ENCODE measurements around the gene SUGT1. TPM values are rescaled to one million over a fixed set of nuclear protein-coding genes. Genes with fewer than 3 reads are reported as not detected.

The SUGT1 gene
- total and polyA plus RNA-seq, 2 experiments from 2014 or later: 61.3 to 172 TPM

DNA sequence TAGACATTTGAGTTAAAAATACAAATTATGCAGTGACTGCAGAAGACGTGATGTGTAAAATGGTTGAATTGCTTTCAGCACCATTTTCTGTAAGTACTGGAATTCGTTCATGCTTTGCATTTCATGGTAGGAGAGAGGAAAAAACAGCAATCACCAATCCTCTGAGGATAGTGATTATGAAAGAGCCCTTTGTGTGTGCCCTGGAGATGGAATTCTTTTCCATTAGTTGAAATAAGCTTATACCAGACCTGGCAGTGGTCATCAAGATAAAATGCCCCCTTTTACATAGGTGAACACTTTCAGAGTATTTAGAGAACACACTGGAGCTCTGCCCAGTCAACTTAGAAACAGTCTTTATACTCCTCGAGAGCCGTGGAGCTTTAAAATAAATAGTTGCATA lies 85.3 kb downstream of the SUGT1 start (continued):
- TF ChIP-seq, protein P1, sequence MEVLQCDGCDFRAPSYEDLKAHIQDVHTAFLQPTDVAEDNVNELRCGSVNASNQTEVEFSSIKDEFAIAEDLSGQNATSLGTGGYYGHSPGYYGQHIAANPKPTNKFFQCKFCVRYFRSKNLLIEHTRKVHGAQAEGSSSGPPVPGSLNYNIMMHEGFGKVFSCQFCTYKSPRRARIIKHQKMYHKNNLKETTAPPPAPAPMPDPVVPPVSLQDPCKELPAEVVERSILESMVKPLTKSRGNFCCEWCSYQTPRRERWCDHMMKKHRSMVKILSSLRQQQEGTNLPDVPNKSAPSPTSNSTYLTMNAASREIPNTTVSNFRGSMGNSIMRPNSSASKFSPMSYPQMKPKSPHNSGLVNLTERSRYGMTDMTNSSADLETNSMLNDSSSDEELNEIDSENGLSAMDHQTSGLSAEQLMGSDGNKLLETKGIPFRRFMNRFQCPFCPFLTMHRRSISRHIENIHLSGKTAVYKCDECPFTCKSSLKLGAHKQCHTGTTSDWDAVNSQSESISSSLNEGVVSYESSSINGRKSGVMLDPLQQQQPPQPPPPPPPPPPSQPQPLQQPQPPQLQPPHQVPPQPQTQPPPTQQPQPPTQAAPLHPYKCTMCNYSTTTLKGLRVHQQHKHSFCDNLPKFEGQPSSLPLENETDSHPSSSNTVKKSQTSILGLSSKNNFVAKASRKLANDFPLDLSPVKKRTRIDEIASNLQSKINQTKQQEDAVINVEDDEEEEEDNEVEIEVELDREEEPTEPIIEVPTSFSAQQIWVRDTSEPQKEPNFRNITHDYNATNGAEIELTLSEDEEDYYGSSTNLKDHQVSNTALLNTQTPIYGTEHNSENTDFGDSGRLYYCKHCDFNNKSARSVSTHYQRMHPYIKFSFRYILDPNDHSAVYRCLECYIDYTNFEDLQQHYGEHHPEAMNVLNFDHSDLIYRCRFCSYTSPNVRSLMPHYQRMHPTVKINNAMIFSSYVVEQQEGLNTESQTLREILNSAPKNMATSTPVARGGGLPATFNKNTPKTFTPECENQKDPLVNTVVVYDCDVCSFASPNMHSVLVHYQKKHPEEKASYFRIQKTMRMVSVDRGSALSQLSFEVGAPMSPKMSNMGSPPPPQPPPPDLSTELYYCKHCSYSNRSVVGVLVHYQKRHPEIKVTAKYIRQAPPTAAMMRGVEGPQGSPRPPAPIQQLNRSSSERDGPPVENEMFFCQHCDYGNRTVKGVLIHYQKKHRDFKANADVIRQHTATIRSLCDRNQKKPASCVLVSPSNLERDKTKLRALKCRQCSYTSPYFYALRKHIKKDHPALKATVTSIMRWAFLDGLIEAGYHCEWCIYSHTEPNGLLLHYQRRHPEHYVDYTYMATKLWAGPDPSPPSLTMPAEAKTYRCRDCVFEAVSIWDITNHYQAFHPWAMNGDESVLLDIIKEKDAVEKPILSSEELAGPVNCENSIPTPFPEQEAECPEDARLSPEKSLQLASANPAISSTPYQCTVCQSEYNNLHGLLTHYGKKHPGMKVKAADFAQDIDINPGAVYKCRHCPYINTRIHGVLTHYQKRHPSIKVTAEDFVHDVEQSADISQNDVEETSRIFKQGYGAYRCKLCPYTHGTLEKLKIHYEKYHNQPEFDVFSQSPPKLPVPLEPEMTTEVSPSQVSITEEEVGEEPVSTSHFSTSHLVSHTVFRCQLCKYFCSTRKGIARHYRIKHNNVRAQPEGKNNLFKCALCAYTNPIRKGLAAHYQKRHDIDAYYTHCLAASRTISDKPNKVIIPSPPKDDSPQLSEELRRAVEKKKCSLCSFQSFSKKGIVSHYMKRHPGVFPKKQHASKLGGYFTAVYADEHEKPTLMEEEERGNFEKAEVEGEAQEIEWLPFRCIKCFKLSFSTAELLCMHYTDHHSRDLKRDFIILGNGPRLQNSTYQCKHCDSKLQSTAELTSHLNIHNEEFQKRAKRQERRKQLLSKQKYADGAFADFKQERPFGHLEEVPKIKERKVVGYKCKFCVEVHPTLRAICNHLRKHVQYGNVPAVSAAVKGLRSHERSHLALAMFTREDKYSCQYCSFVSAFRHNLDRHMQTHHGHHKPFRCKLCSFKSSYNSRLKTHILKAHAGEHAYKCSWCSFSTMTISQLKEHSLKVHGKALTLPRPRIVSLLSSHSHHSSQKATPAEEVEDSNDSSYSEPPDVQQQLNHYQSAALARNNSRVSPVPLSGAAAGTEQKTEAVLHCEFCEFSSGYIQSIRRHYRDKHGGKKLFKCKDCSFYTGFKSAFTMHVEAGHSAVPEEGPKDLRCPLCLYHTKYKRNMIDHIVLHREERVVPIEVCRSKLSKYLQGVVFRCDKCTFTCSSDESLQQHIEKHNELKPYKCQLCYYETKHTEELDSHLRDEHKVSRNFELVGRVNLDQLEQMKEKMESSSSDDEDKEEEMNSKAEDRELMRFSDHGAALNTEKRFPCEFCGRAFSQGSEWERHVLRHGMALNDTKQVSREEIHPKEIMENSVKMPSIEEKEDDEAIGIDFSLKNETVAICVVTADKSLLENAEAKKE (CRISPR knock-in tag; IDR thresholded peaks at IDR 0.05): no peak
- TF ChIP-seq NANOG (IDR thresholded peaks at IDR 0.05; ENCODE audit: borderline replicate concordance) (no peak), JUNB (IDR thresholded peaks at IDR 0.05; ENCODE audit: unreplicated experiment) (no peak), ZNF114 (CRISPR knock-in tag; IDR thresholded peaks at IDR 0.05) (no peak), ZNF331 (CRISPR knock-in tag; IDR thresholded peaks at IDR 0.05; ENCODE audit: low read depth) (no peak), EZH2phosphoT487 (IDR thresholded peaks at IDR 0.05; ENCODE audit: unreplicated experiment) (no peak), POLR2AphosphoS5 (IDR thresholded peaks at IDR 0.05; ENCODE audit: low read depth) (no peak), EZH2 (IDR thresholded peaks at IDR 0.05; ENCODE audit: low read depth, unreplicated experiment) (no peak), STAT1 (IDR thresholded peaks at IDR 0.05; ENCODE audit: unreplicated experiment) (no peak)
- TF ChIP-seq, protein P2, sequence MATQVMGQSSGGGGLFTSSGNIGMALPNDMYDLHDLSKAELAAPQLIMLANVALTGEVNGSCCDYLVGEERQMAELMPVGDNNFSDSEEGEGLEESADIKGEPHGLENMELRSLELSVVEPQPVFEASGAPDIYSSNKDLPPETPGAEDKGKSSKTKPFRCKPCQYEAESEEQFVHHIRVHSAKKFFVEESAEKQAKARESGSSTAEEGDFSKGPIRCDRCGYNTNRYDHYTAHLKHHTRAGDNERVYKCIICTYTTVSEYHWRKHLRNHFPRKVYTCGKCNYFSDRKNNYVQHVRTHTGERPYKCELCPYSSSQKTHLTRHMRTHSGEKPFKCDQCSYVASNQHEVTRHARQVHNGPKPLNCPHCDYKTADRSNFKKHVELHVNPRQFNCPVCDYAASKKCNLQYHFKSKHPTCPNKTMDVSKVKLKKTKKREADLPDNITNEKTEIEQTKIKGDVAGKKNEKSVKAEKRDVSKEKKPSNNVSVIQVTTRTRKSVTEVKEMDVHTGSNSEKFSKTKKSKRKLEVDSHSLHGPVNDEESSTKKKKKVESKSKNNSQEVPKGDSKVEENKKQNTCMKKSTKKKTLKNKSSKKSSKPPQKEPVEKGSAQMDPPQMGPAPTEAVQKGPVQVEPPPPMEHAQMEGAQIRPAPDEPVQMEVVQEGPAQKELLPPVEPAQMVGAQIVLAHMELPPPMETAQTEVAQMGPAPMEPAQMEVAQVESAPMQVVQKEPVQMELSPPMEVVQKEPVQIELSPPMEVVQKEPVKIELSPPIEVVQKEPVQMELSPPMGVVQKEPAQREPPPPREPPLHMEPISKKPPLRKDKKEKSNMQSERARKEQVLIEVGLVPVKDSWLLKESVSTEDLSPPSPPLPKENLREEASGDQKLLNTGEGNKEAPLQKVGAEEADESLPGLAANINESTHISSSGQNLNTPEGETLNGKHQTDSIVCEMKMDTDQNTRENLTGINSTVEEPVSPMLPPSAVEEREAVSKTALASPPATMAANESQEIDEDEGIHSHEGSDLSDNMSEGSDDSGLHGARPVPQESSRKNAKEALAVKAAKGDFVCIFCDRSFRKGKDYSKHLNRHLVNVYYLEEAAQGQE (IDR thresholded peaks at IDR 0.05; ENCODE audit: unreplicated experiment): no peak
- TF ChIP-seq, protein P3, sequence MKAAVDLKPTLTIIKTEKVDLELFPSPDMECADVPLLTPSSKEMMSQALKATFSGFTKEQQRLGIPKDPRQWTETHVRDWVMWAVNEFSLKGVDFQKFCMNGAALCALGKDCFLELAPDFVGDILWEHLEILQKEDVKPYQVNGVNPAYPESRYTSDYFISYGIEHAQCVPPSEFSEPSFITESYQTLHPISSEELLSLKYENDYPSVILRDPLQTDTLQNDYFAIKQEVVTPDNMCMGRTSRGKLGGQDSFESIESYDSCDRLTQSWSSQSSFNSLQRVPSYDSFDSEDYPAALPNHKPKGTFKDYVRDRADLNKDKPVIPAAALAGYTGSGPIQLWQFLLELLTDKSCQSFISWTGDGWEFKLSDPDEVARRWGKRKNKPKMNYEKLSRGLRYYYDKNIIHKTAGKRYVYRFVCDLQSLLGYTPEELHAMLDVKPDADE (IDR thresholded peaks at IDR 0.05): no peak

Measured in GM23338 (cell line).